ENCODE data around the gene LAMTOR2.
A peak's percentile ranks its signal among the peaks of the same experiment; 100 is the strongest.
"Not testable (repeated sequence)": the region's sequence is repeated elsewhere in the genome, so short reads cannot be mapped to it uniquely, and the experiment has no call there.

Gene LAMTOR2

GRCh38 chr1:156033011-156033410, 21.6 kb upstream of the LAMTOR2 start:
- no peak for FAIRE-seq
- DNase-seq (ENCODE audit: insufficient read length, low spot score): no peak
- TF ChIP-seq POLR2A (IDR thresholded peaks at IDR 0.05; ENCODE audit: low read depth, low read length): no peak

- FAIRE-seq; DNase-seq (ENCODE audit: insufficient read length, low spot score): not testable (repeated sequence)
Measured at GRCh38 chr1:156034991-156035390, 19.6 kb upstream of the LAMTOR2 start.

- no peak for TF ChIP-seq POLR2A (IDR thresholded peaks at IDR 0.05; ENCODE audit: low read depth, low read length)
- DNase-seq (ENCODE audit: insufficient read length, low spot score): no peak
- FAIRE-seq: no peak
Measured at GRCh38 chr1:156042828-156043227, 11.8 kb upstream of the LAMTOR2 start.

- no peak for TF ChIP-seq POLR2A (IDR thresholded peaks at IDR 0.05; ENCODE audit: low read depth, low read length)
- FAIRE-seq: no peak
Measured at GRCh38 chr1:156045076-156045475, 9.5 kb upstream of the LAMTOR2 start.

GRCh38 chr1:156048663-156049258, 5.8 kb upstream of the LAMTOR2 start:
- FAIRE-seq: no peak
- no peak for TF ChIP-seq POLR2A (IDR thresholded peaks at IDR 0.05; ENCODE audit: low read depth, low read length)
- DNase-seq (ENCODE audit: insufficient read length, low spot score): no peak

More at GRCh38 chr1:156045076-156045475, 9.5 kb upstream of the LAMTOR2 start:
- no peak for DNase-seq (ENCODE audit: insufficient read length, low spot score)

GRCh38 chr1:156050376-156050775, 4.2 kb upstream of the LAMTOR2 start:
- no peak for FAIRE-seq
- no peak for DNase-seq (ENCODE audit: insufficient read length, low spot score)
- TF ChIP-seq POLR2A (IDR thresholded peaks at IDR 0.05; ENCODE audit: low read depth, low read length): no peak

- DNase-seq (ENCODE audit: insufficient read length, low spot score) (no peak), FAIRE-seq (no peak)
- no peak for TF ChIP-seq POLR2A (IDR thresholded peaks at IDR 0.05; ENCODE audit: low read depth, low read length)
Measured at GRCh38 chr1:156051011-156051725, 3.4 kb upstream of the LAMTOR2 start.

GRCh38 chr1:156052862-156053767, 1.5 kb upstream of the LAMTOR2 start:
- FAIRE-seq: no peak
- peak; percentile 63 for DNase-seq (ENCODE audit: insufficient read length, low spot score)
- TF ChIP-seq POLR2A (IDR thresholded peaks at IDR 0.05; ENCODE audit: low read depth, low read length): 0 out of 2 replicates have a peak, but pooled peaks have one; percentile 5

GRCh38 chr1:156053768-156054499, 648 bp upstream of the LAMTOR2 start, which contains the start of gene UBQLN4:
Gene UBQLN4, minus strand, starts transcription at chr1:156053798. Its CDS starts 97 bp downstream, at chr1:156053701.
- FAIRE-seq (no peak), DNase-seq (ENCODE audit: insufficient read length, low spot score) (peak; percentile 95)
- peak; percentile 26; the same call in 1 of the 2 replicates for TF ChIP-seq POLR2A (IDR thresholded peaks at IDR 0.05; ENCODE audit: low read depth, low read length)

GRCh38 chr1:156055281-156056048, 883 bp downstream of the LAMTOR2 start:
- FAIRE-seq (no peak), DNase-seq (ENCODE audit: insufficient read length, low spot score) (no peak)
- no peak for TF ChIP-seq POLR2A (IDR thresholded peaks at IDR 0.05; ENCODE audit: low read depth, low read length)

- TF ChIP-seq POLR2A (IDR thresholded peaks at IDR 0.05; ENCODE audit: low read depth, low read length): no peak
- no peak for FAIRE-seq
- DNase-seq (ENCODE audit: insufficient read length, low spot score): no peak
Measured at GRCh38 chr1:156056326-156056849, 1.8 kb downstream of the LAMTOR2 start.

- TF ChIP-seq POLR2A (IDR thresholded peaks at IDR 0.05; ENCODE audit: low read depth, low read length): no peak
- no peak for FAIRE-seq
- DNase-seq (ENCODE audit: insufficient read length, low spot score): no peak
Measured at GRCh38 chr1:156060937-156061636, 6.5 kb downstream of the LAMTOR2 start, which contains the start of gene RAB25. Gene RAB25, plus strand, starts transcription at chr1:156061160. Its CDS starts 241 bp downstream, at chr1:156061401.
